ENCODE measurements around the gene CACNB1.

- TF ChIP-seq CTCF (conservative IDR thresholded peaks at IDR 0.05; ENCODE audit: low read depth, low read length) (peak; percentile 76), EZH2 (IDR thresholded peaks at IDR 0.05; ENCODE audit: low read length, unreplicated experiment) (no peak), EZH2phosphoT487 (IDR thresholded peaks at IDR 0.05; ENCODE audit: borderline replicate concordance, low read length) (no peak)
Measured at GRCh38 chr17:39174920-39175694, 22.4 kb downstream of the CACNB1 start.

Measured in PC-3 (cell line).